NOMO-1 (cell line): ENCODE measurements around the gene CYB5R4.

ENCODE experiments used
- DNase-seq, 2 experiments: peaks; one replicate each; lab custom pipeline; 2025; ENCODE audit not compliant: unreplicated experiment in 2 of 2; lab: John Stamatoyannopoulos, UW

Gene CYB5R4, protein sequence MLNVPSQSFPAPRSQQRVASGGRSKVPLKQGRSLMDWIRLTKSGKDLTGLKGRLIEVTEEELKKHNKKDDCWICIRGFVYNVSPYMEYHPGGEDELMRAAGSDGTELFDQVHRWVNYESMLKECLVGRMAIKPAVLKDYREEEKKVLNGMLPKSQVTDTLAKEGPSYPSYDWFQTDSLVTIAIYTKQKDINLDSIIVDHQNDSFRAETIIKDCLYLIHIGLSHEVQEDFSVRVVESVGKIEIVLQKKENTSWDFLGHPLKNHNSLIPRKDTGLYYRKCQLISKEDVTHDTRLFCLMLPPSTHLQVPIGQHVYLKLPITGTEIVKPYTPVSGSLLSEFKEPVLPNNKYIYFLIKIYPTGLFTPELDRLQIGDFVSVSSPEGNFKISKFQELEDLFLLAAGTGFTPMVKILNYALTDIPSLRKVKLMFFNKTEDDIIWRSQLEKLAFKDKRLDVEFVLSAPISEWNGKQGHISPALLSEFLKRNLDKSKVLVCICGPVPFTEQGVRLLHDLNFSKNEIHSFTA

DNA sequence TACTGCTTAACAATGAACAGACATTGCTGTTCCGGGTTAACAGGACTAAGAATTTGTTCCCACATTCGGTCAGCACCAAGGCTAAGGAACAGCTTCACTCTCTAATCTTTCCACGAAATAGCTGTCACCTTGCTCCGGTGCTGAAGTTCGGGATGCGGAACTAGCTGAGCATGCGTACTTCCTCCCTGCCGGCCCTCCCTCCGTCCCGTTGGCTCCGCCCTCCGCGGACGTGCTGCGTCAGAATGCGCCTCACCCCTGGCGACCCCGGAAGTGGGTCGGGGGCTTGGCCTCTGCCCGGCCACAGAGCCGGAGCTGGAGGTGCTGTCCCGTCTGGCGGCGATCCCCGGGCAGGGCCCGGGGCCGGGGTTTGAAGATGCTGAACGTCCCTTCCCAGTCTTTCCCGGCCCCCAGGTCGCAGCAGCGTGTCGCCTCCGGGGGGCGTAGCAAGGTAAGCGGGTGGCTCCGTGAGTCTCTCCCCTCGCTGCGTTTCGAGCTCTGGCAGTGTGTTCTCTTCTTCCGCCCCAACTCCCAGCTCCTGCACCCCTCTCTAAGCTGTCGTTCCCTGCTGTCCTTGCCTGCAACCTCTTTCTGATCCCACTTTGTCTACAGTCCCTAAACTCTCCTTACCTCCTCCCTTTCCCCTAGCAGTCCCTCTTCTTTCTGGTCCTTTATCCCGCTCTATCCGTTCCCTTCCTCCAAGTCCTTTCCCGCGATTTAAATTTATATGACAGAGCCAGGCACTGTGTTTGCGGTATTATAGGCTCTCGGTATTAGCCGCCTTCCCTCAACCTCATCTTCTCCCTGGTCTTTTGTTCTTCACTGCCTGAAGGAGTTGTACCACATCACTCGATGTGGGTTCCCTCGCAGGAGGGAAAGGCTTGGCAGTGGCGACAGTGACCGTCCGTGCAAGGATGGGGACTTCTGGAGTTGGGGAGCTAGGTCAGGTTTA is at the start of gene CYB5R4:
TSS of gene CYB5R4 (plus strand) at position 280 of the 949 bp plus-strand sequence. CDS start at position 374, 94 bp downstream.
- peak; percentile 87 to 89 for DNase-seq

DNA sequence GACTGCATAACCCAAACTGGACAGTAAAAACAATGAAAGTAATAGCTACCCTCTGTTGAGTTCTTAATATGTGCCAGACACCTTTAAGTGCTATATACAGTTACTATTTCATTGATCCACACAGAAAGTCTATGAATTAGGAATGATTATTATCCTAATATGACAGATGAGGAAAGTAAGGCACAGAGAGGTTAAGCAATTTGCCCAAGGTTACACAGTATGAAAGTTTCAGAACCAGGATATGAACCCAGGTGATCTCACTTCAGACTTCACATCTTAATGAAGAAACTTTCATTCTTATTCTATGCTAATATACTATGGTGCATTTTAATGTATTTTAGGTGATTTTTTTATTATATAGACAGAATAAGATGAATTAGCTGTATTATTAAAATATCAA is 46.9 kb upstream of the CYB5R4 start:
- no peak for DNase-seq

DNA sequence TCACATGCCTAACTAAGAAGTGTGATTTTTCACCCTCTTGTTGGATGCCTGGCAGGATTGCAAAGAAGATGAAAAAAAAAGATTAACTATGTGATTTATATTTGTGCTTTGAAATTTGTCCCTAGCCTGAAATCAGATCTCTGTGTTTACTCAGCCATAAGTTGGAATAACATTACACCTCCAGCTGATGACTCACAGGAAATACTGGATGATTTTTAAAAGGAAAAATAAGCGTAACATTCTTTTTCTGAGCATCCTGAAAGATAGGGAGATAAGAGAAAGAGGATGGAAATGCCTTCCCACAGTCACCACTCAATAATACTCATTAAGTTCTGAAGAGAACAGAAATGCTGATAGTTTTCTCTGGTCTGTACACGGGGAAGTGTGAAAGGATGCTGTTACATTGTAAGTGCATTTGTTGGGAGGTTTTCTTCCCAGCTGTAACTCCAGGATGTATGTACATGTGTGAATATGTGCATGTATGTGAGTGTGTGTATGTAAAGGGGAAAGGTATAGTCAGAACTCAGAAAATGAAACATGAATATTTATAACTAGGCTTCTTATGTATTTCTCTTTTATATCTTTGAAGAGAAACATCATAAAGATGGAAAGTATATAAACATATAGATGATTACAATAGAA is 43.7 kb upstream of the CYB5R4 start:
- DNase-seq, result no peak

DNA sequence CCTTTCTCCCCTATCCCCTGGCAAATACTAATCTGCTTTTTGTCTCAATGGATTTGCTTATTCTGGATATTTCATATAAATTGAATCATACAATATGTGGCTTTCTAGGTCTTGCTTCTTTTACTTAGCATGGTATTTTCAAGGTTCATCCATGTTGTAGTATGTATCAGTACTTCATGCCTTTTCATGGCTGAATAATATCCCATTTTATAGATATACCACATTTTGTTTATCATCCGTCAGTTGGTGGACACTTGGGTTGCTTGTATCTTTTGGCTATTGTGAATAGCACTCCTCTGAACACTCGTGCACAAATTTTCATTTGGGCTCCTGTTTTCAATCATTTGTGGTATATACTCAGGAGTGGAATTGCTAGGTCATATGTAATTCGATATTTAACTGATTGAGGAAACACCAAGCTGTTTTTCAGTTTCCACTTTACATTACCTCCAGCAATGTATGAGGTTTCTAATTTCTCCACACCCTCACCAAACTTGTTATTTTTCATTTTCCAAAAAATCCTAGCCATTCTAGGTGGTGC is 36.8 kb upstream of the CYB5R4 start:
- DNase-seq, result no peak

DNA sequence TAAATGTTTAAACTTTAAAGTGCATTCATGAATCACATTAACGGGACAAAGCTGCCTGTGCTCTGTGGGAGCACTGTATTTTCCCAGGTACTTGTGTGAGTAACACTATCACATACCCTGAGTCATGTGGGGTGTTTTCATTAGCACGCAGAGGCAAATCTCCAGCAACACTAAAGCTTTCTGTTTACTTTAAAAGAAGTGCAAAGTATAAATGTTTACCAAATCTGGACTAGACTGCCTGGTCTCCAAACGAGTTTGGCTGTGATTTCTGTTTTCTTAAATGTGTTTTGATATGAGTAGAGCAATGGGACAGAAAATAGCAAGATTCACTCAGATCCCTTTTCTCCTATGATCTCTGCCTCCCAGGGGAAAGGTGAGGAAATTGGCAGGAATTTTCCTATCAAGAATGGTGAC is 35.1 kb upstream of the CYB5R4 start:
- DNase-seq, result no peak

DNA sequence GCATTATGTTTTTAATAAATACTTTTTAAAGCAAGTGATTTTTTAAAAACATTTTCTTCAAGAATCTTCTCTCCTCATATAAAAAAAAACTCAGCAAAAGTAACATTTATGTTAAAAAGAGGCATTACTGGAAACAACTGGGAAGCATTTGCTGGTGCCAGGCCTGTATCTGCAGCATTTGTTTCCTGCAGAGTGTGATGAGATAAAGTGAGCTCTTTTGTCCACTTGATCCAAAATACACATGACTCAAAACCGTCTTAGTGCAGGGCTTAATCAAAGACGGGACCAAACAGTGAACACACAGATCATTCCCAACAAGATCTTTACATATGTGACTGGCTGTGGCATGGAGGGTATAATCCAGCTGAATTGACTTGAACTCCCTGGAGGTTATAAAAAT is 34.7 kb upstream of the CYB5R4 start:
- DNase-seq, result no peak

DNA sequence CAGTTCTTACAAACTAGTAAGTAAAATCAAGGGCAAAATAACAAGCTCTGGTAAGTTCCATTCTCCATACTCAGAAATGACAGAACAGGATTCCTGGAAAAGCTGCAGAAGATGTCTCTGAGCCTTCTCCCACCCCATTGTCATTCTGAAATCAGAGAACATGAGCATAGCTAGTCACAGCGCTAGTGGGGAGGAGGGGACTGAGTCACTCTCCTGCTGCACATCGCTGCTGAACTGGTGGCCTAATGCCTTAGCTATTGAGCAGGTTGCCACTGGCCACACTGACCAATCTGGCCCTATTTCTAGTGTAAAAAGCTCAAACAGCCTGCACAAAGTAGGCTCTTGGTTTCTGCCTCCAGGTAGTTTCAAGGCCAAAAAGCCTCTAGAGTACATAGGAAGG is 32.4 kb upstream of the CYB5R4 start:
- no peak for DNase-seq

DNA sequence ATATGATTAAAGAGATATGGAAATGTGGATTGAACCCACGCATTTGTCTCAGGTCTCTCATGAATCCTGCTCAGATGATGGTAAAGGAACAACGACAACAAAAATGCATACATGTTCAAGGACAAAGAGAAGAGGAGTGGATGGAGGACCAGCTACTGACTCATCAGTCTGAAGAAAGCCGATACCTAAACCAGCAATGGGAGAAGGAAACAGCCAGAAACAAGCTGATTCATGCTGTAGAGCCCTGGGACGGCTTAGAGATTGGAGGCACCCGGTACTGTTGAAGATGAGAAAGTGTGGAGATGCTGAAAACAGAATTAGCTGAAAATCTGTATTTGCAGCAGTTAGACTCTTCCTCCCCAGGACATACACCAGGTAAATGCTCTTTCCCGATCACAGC is 20.8 kb upstream of the CYB5R4 start:
- DNase-seq, result no peak

DNA sequence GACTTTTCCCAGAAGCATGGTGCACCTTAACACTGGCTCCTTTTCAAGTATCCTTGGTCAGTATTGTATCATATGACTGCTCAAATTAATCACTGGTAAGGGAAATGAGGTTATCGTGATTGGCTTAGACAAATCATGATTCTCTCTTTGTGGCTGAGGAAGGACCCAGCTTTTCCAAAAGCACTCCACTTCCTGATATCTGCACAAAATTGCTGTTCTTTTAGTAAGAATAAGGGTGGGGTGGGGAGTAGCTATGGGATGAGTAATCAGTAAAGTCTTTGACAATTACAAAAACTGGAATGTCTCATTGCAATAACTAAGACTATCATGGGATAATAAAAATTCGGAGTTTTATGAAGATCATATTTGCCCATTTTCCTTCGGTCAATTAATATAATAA is 15.3 kb upstream of the CYB5R4 start:
- no peak for DNase-seq

DNA sequence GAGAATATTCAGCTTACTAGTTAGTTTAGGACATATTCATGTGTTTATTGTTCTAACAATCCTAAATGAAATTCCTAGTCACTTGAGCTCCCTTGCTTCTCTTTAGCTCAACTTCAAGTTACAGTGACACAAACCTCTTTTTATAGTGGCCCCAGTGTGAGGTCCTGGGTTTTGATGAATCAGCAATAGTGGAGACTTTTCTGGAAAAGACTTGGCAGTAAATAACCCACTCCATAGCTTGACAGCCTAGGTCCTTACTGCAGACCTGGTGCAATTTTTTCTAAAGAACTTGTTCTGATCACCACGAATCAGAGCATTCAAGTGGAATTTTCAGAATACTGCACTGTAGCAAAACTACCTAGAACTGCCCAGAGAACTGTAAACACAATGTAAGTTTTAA is 13.2 kb upstream of the CYB5R4 start:
- DNase-seq, result no peak

DNA sequence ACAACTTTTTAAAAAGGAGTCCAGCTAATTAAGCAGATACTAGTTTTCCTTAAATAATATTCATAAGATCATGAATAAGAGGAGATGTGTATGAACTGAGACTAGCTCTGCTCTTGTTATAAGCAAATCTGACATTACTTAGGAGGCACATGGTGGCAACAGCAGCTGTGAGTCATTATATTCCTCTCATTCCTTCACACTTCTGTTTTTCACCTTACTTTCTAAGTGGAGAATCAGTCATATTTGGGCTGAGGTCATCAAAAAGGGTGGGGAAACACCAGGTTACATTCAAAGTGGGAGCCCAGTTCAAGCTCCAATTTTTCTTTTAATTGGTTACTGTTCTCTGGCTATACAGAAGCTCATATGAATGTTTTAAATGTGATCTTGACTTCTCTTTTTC is 12.3 kb upstream of the CYB5R4 start:
- DNase-seq, result no peak

DNA sequence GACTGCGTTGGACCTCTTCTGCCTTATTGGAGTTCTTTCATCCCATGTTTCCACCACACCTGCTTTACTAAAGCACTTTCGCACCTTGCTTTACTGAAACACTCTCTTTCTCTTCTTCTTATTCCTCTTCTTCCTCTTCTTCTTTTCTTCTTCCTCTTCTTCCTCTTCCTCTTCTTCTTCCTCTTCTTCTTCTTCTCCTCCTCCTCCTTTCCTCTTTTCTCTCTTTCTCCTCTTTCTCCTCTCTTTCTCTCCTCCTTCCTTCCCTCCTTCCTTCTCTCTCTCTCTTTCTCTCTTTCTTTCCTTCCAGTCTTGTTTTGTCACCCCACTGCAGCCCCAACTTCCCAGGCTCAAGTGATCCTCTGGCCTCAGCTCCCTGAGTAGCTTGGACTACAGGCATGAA is 10.4 kb upstream of the CYB5R4 start:
- DNase-seq, result no peak

DNA sequence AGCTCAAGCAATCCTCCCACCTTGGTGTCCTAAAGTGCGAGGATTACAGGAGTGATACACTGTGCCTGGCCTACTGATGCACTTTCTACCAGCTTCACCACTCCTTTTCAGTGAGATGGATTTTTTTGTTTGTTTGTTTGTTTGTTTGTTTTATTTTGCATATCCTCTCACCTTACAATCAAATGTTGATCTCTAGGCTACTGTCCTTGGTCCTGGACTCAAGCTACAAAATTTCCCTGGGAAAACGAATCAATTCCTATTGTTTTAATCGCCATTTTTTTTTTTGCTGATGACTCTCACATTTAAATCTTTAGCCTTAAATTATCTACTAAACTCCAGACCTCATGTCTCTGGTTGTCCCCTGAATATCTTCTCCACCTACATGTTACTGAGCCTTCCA is 9.9 kb upstream of the CYB5R4 start:
- no peak for DNase-seq

DNA sequence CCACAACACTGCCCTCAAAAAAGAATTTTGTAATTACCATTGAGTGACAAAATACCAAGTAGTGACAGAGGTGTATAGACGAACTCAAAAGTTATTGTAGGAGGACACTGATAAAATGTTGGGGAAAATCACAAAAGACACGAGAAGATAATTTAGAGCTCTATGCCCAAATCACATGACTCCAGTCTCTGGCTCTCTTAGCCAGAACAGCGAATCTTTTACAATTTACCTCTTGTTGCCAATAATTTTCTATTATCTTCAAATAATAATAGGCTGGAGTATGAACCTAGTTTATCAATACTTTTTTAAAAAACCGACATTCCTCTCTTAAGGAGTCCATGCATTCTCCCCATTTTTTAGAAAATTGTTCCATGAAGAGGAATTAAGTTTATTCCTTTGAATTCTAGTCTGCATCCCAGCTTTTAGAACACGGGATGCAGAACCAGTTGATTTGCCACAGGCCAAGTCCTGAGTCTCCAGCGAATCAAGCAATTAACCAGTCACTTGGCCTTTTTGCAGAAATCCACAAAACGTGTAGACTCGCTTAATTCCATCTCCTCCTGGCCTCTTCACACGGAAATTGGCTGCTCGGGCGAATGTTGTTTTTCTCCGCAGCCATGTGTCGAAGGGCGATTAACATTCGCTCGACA is 6.8 kb upstream of the CYB5R4 start:
- DNase-seq, result no peak

DNA sequence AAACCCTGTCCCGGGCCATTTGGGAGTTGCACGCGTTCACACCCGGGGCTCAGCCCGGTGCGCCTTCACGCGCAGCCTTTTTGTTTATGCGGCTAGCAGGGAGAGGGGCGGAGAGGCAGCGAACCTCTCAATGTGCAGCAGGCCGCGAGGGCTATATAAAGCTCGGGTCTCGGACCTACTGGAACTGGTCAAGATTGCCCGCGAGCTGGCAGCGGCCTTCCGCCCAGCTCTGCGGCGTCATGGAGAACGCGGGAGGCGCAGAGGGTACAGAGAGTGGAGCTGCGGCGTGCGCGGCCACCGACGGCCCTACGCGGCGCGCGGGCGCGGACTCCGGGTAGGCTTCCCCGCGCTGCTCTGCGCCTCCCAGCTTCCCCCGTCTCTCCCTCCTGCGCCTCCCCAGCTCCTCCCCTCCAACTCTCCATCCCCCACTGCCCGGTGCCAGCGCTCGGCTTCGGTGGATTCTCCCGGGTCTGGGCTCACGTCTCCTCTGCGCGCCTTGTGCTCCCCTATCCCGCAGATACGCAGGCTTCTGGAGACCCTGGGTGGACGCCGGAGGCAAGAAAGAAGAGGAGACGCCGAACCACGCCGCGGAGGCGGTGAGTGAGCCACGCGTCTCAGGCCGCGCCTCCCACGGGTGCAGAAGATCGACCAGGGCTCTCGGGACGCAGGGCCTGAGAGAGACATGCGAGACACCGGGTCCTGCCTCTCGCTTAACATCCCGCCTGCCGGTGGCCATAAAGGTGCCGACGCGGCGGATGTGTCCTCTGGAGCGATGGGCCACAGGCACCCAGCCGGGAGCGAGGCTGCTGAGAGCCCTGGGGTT is 6.1 kb upstream of the CYB5R4 start, which contains the start of gene RIPPLY2:
TSS of gene RIPPLY2 (plus strand) at position 183 of the 823 bp plus-strand sequence. CDS start at position 240, 57 bp downstream.
- DNase-seq, result no peak

DNA sequence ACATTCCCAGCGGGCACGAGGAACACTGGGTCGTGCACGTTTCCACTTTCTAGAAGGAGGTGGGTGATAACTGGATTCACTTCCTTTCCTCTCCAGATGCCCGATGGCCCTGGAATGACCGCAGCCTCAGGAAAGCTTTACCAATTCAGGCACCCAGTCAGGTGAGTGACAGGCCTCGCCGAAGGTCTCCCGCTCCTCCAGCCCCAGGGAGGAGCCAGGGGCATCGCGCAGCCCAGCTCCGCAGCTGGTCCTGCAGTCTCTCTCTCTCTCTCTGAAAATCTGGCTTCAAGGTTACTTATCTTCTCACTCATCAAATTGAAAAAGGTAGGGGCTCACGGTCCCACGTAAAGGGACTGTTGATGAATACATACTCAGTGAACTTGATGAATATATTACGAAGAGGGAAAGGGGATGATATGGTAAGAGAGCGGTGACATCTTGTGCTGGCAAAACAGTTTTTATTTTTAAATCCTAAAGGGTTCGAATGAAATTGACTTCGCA is 5.4 kb upstream of the CYB5R4 start:
- DNase-seq, result no peak

DNA sequence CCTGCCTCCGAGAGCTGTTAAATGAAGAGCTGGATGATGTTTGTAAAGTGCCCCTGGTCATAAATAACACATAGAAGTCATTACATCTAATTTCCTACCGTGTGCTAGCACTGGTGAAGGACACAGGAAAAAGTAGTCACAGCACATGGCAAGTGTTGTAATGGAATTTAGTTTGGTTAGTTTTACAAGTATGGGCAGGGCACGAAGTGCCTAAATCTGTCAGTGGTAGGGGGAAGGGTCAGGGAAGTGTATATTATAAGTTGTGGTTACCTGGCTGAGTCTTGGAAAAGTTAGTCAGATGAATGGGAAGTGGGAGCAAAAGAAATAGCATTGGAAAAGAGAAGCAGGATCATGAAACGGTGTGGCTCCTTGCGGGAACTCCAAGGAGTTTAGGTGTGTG is 4.7 kb upstream of the CYB5R4 start:
- no peak for DNase-seq

DNA sequence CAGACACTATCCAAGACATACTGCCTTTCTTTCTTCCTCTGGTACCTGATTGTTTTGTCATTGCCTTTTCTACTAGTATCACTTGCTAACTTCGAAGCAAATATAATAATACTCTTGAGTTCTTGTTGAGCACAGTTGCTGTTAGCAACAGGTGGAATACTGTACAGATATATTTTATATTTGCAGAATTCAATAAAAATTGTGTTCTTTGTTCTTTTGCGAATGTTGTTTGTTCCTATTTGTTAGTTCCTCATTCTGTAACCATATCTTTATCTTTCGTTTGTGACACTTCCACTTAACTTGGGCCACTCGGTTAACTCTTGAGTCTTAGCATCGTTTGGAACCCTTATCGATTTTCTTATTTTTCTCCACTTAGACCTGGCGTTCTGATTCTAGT is 868 bp downstream of the CYB5R4 start:
- DNase-seq, result peak in 1 of 2 experiments; percentile 62
